Measurements from ENCODE around the gene TUBA3D. TPM values are rescaled to one million over a fixed set of nuclear protein-coding genes. Genes with fewer than 3 reads are reported as not detected.

TUBA3D gene
- total and polyA plus RNA-seq, 9 of the 15 experiments (the other 6 are each of a cell fraction or from before 2014, with no cell fraction given): not detected

- TF ChIP-seq ZNF395 (CRISPR knock-in tag; IDR thresholded peaks at IDR 0.05) (0 out of 2 replicates have a peak, but pooled peaks have one; percentile 6), CXXC5 (CRISPR knock-in tag; IDR thresholded peaks at IDR 0.05) (peak; percentile 9), RB1 (IDR thresholded peaks at IDR 0.05; ENCODE audit: low read depth) (0 out of 2 replicates have a peak, but pooled peaks have one; percentile 24)
These were observed 16.1 kb downstream of the TUBA3D start, which contains the start of gene MZT2A (continued) for GRCh38 chr2:131492015-131492417.

GRCh38 chr2:131492418-131493198, 16.7 kb downstream of the TUBA3D start:
- H3K4me1 ChIP-seq (replicated peaks in 1 of 2; ENCODE audit: control insufficient read depth in 2 of 2, insufficient read depth in 2 of 2, low read length in 2 of 2): peaks cover 6 to 39% of the 10 kb centered on the region in 2 experiments; a peak in 4 of 5 replicates
- peak overlapping the region; percentile 99 for H3K4me3 ChIP-seq
- peaks cover 91% of the 10 kb centered on the region for H3K79me2 ChIP-seq (ENCODE audit: control insufficient read depth, insufficient read depth, low read length)
- no peaks in the 10 kb centered on the region for H3K9me1 ChIP-seq (ENCODE audit: control insufficient read depth, insufficient read depth, low read length)
- peak; percentile 89 for ATAC-seq
- H4K20me1 ChIP-seq (replicated peaks; ENCODE audit: control insufficient read depth, insufficient read depth, low read length): peaks cover 7% of the 10 kb centered on the region; the same call in 1 of the 2 replicates
- BruUV-seq (replicated peaks): no TSS peak
- peak; percentile 96 for FAIRE-seq
- CTCF ChIA-PET (ENCODE audit: low intra/inter-chr PET ratio): interaction anchor here (1.2 to 1.3 kb wide), 3 partner anchors 79 to 180 kb away, joined by 3 to 6 read pairs (median 5); no protein-coding TSS in a partner anchor
- H3K27ac ChIP-seq (ENCODE audit: extremely low read depth, low read depth, low read length): peak overlapping the region; percentile 98
- intact Hi-C loops (cut with micrococcal nuclease) (loop anchor here (5.0 kb wide), 1 partner anchor 180 kb away; no protein-coding TSS in a partner anchor), in situ Hi-C loops (cut with MboI) (no loop called here)
- POLR2A ChIA-PET: interaction anchor here (0.6 to 2.6 kb wide), 6 partner anchors 9 to 180 kb away, joined by 3 to 9 read pairs (median 4); no protein-coding TSS in a partner anchor
- no peaks in the 10 kb centered on the region for H3K9me3 ChIP-seq (replicated peaks; ENCODE audit: control insufficient read depth, insufficient read depth, low read depth, low read length)
- peak; percentile 93 to 100 (median 96) for DNase-seq (ENCODE audit: extremely low read depth in 1 of 4, low spot score in 3 of 4)
- H3K9ac ChIP-seq (ENCODE audit: insufficient read depth in 1 of 2, low read depth in 2 of 2, low read length in 2 of 2): peak overlapping the region; percentile 96 to 99
- peak overlapping the region; percentile 94 for H3K4me2 ChIP-seq (ENCODE audit: insufficient read depth, low read length)
- under 1% methylated on average over 58 of the region's 79 CpGs for WGBS (ENCODE audit: insufficient coverage, low coverage, missing lambda C conversion rate)
- H2AFZ ChIP-seq (ENCODE audit: low read depth, low read length): peak overlapping the region; percentile 99
- no peaks in the 10 kb centered on the region for H3K27me3 ChIP-seq (ENCODE audit: control insufficient read depth in 2 of 2, insufficient read depth in 2 of 2, low read length in 2 of 2)
- peaks cover 39% of the 10 kb centered on the region; the same call in 1 of the 3 replicates for H3K36me3 ChIP-seq (ENCODE audit: control insufficient read depth, insufficient read depth, low read length)
- no peak for TF ChIP-seq EWSR1 (IDR thresholded peaks at IDR 0.05; ENCODE audit: borderline replicate concordance, low read depth, partially characterized antibody)
- no peak for TF ChIP-seq PRMT5 (CRISPR knock-in tag; IDR thresholded peaks at IDR 0.05)
- TF ChIP-seq HES1 (IDR thresholded peaks at IDR 0.05; ENCODE audit: low read depth): no peak
- no peak for TF ChIP-seq BDP1 (IDR thresholded peaks at IDR 0.05; ENCODE audit: insufficient read depth, insufficient read length)
- TF ChIP-seq PTTG1 (tag; IDR thresholded peaks at IDR 0.05; ENCODE audit: low read depth): no peak
- TF ChIP-seq HDAC6 (IDR thresholded peaks at IDR 0.05; ENCODE audit: low read depth, low read length): no peak
- TF ChIP-seq MTA1 (IDR thresholded peaks at IDR 0.05; ENCODE audit: borderline replicate concordance): peak; percentile 98
- peak; percentile 78 for TF ChIP-seq TAF1 (IDR thresholded peaks at IDR 0.05; ENCODE audit: control insufficient read depth, extremely low read depth, insufficient read depth, low read length, severe bottlenecking)
- TF ChIP-seq HEY1 (CRISPR knock-in tag; IDR thresholded peaks at IDR 0.05; ENCODE audit: borderline replicate concordance): no peak
- no peak; the same call in 1 of the 2 replicates for TF ChIP-seq AFF4 (CRISPR knock-in tag; IDR thresholded peaks at IDR 0.05)

Measured in K562 (cell line).